ENCODE results near the gene TMIGD1. TPM values are rescaled to one million over a fixed set of nuclear protein-coding genes. Genes with fewer than 3 reads are reported as not detected.

Gene TMIGD1
- total and polyA plus RNA-seq, 2 of the 13 experiments (the other 11 are each of a cell fraction or from before 2014, with no cell fraction given), result not detected

DNA sequence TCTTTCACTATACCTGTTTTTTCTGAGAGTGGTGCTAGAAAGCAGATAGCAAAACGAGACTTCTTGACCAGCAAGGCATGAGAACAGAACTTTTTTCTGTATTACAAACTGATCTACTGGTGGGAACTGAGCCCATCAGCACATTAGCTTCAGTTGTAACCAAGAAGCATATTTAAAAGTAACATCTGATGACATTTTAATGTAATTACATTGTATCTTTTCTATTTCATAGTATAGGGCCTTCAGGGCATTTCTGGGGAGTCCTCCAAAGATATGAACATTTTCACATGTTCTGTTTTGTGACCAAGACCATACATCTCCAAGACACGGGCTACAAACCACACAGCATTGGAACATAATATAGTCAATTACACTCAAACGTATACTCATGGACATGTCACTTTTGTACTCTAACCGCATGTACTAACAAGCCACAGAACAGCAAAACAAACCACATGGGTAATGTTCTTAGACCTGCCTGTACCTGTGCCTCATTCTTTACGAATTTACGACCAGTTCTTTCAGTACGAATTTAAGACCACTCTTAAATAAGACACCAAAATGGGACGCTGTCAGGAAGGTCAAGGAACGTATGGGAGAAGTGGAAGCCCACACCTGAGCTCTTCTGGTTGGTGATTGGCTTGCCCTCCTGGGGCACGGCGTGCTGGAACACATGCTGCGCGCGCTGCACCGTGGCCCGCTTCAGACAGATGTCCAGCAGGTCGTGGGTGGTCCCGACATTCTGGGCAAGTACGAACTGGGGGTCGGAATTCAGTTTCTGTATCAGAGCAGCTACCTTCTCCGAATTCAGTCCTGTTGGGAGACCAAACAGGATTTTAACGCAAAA is 42.9 kb downstream of the TMIGD1 start (continued):
- TF ChIP-seq POGK (CRISPR knock-in tag; conservative IDR thresholded peaks at IDR 0.05) (0 out of 2 replicates have a peak, but pooled peaks have one; percentile 44), BATF2 (CRISPR knock-in tag; IDR thresholded peaks at IDR 0.05) (no peak), TSC22D2 (CRISPR knock-in tag; IDR thresholded peaks at IDR 0.05; ENCODE audit: borderline replicate concordance) (no peak), NCOA5 (CRISPR knock-in tag; IDR thresholded peaks at IDR 0.05) (no peak), ZNF256 (CRISPR knock-in tag; conservative IDR thresholded peaks at IDR 0.05) (no peak), ZHX2 (IDR thresholded peaks at IDR 0.05; ENCODE audit: low read depth) (no peak), ZHX2 (CRISPR knock-in tag; IDR thresholded peaks at IDR 0.05; ENCODE audit: borderline replicate concordance) (no peak), PAWR (CRISPR knock-in tag; IDR thresholded peaks at IDR 0.05; ENCODE audit: borderline replicate concordance) (no peak), ZNF557 (CRISPR knock-in tag; IDR thresholded peaks at IDR 0.05) (no peak), HOXA9 (CRISPR knock-in tag; IDR thresholded peaks at IDR 0.05; ENCODE audit: borderline replicate concordance) (no peak), RXRA (CRISPR knock-in tag; IDR thresholded peaks at IDR 0.05) (no peak), ETV6 (CRISPR knock-in tag; conservative IDR thresholded peaks at IDR 0.05) (no peak), ZNF569 (CRISPR knock-in tag; IDR thresholded peaks at IDR 0.05; ENCODE audit: borderline replicate concordance) (no peak), MTA3 (CRISPR knock-in tag; IDR thresholded peaks at IDR 0.05) (no peak), CHD4 (IDR thresholded peaks at IDR 0.05; ENCODE audit: borderline replicate concordance, low read length) (no peak), ZNF430 (CRISPR knock-in tag; IDR thresholded peaks at IDR 0.05) (peak; percentile 29; the same call in 1 of the 2 replicates), NCOA2 (CRISPR knock-in tag; IDR thresholded peaks at IDR 0.05) (no peak), POLR2G (IDR thresholded peaks at IDR 0.05; ENCODE audit: low read depth, low read length) (peak; percentile 36; the same call in 1 of the 2 replicates), ZMYM2 (CRISPR knock-in tag; IDR thresholded peaks at IDR 0.05) (no peak), ZNF777 (CRISPR knock-in tag; IDR thresholded peaks at IDR 0.05) (no peak), KDM3A (CRISPR knock-in tag; IDR thresholded peaks at IDR 0.05; ENCODE audit: low read depth) (no peak), AHR (CRISPR knock-in tag; IDR thresholded peaks at IDR 0.05) (no peak), FOXO1 (CRISPR knock-in tag; IDR thresholded peaks at IDR 0.05) (0 out of 2 replicates have a peak, but pooled peaks have one; percentile 22), RBAK (CRISPR knock-in tag; IDR thresholded peaks at IDR 0.05) (no peak)
